Colon (tissue), 2 donors: ENCODE results near the gene ESPL1.
"Not testable (repeated sequence)": the region's sequence is repeated elsewhere in the genome, so short reads cannot be mapped to it uniquely, and the experiment has no call there.

Source experiments
- FAIRE-seq: peaks from 2 replicates; lab custom pipeline; 2012; peaks lifted over from hg19 to GRCh38; lab: Jason Lieb, UNC
- donor health status: control.
- donor health status: control.

Gene ESPL1

DNA sequence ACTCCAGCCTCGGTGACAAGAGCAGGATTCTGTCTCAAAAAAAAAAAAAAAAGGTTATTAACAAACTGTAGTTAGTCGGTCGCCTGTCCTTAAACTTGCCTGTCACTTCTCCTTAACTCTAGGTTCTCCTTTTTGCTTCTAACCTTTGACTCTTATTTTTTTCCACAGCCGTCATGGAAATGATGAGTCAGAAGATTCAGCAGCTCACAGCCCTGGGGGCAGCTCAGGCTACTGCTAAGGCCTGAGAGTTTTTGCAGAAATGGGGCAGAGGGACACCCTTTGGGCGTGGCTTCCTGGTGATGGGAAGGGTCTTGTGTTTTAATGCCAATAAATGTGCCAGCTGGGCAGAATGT, 31.0 kb downstream of the ESPL1 start:
- FAIRE-seq, result no peak

- no peak for FAIRE-seq
Measured at GRCh38 chr12:53299454-53300180, 31.5 kb downstream of the ESPL1 start, which contains the start of gene MYG1. Gene MYG1, plus strand, starts transcription at chr12:53299695. Its CDS starts 43 bp downstream, at chr12:53299738.

- FAIRE-seq, result no peak
Measured at GRCh38 chr12:53300187-53300586, 32.1 kb downstream of the ESPL1 start.

GRCh38 chr12:53302903-53303302, 34.8 kb downstream of the ESPL1 start:
- FAIRE-seq, result no peak

GRCh38 chr12:53306826-53307225, 38.7 kb downstream of the ESPL1 start:
- no peak for FAIRE-seq

- FAIRE-seq, result no peak
Measured at GRCh38 chr12:53308276-53308675, 40.2 kb downstream of the ESPL1 start.

DNA sequence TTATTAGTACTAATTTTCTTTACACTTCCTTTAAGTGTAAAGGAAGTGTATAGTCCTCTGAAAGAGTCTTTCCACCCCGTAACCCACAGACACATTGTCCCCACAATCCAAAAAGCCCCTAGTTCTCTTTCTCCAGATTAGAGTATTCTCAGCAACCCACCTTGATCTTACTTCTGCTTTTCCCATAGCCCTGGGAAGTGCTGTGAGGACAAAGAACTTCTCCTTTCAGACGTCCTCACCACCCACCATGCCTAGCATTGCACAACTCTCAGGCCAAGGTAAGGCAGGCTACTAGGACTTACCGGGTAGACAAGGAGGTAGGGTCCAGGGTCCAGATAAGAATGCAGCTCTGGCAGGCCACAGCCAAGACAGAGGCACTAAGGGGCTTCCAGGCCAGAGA, 45.9 kb downstream of the ESPL1 start:
- FAIRE-seq, result no peak

- no peak for FAIRE-seq
Measured at GRCh38 chr12:53320352-53321195, 52.5 kb downstream of the ESPL1 start.

GRCh38 chr12:53324113-53324778, 56.1 kb downstream of the ESPL1 start:
- no peak for FAIRE-seq

- FAIRE-seq, result no peak
Measured at GRCh38 chr12:53324779-53325510, 56.8 kb downstream of the ESPL1 start.

GRCh38 chr12:53325511-53326061, 57.5 kb downstream of the ESPL1 start:
- FAIRE-seq, result no peak

DNA sequence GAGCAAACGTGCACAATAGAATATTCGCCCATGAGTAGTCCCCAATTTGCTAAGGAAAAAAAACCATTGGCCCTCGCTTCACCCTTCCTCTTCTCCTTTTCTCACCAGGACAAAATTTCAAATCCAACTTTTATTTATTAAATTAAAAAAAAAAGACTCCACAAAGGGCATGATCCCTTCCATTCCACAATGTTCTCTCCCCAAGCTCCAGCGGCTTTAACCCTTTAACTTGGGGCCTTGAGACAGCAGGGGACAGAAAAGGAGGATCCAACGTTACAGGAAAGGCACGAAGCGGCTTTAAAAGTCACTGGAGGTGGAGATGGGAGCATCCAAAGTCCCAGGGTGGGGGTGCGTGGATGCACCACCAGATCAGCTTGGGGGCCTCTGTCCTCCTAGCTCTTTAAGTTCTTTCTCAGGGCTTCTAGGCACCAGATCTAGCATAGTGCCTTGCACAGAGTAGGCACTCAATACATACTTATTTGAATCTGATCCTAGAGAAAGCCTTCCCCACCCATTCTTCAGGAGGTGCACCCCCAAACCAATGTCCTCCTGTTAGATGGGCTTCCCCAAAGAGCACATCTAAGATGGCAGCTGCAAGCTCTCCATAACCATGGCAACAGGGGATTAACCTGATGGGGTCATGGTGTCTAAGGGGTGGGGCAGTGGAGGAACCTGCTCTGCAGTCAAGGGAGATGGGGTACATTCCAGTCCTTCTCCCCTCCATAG, 58.5 kb downstream of the ESPL1 start:
- no peak for FAIRE-seq

- no peak for FAIRE-seq
Measured at GRCh38 chr12:53327435-53328042, 59.4 kb downstream of the ESPL1 start.

GRCh38 chr12:53328043-53328435, 59.9 kb downstream of the ESPL1 start:
- no peak for FAIRE-seq

- no peak for FAIRE-seq
Measured at GRCh38 chr12:53330671-53331070, 62.6 kb downstream of the ESPL1 start.

- not testable (repeated sequence) for FAIRE-seq
Measured at GRCh38 chr12:53332339-53332738, 64.2 kb downstream of the ESPL1 start.

DNA sequence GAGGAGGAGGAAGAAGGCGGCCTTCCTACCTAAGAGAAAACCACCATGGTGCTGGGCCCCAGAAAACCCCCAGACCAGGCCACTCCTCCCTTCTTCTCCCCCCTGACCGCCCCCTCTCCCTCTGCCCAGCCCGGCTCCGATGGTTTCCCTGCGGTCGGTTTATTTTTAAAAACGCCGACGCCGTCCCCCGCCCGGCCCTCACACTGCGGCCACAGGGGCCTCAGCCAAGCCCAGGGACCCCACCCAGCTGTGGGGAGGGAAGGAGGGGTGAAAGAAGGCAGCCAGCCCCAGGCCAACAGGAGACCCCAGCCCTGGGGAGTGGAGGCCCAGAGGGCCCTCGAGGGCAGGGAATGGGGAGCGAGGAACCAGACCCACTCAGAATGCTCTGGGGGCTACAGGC, 64.6 kb downstream of the ESPL1 start:
- FAIRE-seq, result no peak

DNA sequence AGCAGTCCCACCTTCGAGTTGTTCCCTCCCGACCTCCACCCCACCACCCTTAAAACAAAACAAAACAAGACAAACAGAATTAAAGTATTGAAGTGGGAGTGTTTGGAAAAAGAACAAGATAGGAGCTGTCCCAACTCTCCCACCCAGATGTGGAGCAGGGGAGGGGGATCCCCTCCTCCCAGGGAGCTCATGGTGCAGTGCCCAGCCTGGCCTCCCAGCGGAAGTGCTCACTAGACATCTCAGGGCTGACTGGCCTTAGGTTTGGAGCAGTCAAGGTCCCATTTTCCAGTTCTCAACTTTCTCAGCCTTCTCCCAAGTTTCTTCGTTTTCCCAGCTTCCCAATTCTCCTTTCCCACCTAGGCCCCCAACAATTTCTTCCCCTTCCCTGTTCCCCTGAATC, 65.2 kb downstream of the ESPL1 start:
- FAIRE-seq, result no peak

DNA sequence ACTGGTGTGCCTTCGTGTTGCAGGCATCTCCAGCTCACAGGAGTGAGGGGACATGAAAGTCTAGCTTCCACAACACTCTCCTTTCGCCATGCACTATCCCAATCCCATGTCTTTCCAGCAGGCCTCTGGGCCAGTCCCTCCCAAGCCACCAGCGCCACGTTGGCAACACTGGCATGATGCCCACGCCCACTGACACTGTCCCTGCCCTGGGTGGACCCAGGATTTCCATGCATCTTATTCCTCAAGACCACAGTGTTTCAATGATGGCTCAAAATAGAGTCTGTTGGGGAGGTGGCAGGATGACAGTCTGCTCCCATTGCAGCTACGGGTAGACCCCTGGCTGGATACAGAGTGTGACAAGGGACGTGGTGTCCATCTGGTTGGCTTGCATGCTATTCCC, 65.7 kb downstream of the ESPL1 start:
- FAIRE-seq, result no peak

DNA sequence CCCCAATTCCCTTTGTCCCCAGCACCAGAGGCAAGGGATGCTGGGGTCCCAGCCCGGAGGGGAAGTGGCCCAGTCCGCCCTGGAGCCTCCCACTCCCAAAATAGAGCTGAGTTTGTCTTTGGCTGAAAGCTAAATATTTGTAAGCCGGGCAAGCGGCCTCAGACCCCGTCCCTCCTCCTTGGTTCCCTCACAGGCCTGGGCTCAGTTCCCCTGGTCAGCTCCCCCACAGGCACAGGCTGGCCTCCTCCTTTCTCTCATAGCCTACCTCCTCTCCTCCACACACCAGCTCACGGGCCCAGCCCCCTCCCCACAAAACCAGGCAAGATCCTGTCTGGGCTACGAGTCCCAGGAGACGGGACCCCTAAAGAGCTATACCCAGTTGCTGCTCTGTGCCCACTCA, 66.7 kb downstream of the ESPL1 start:
- no peak for FAIRE-seq

DNA sequence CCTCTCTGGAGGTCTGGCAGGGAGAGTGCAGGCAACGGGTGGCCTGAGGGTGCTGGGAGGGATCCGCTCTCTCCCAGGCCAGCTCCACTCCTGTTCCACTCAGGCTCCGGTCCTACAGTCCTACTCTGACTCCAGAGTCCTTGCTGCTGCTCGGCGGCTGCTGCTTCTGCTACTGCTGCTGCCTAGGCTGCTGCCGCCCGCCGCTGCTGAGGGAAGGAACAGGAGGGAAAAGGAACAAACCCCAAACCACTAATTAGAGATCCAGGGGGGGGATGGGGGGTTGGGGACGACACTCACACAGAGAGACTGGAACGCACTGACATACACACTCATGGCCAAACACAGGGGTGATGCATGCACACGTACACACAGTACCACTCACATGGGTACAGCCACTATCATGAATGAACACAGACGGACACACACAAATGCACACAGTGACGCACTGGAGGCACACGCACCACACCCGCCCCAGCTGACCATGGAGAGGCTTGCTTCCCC, 68.1 kb downstream of the ESPL1 start, which contains the start of gene SP7:
TSS of gene SP7 (minus strand) at position 174 of the 501 bp plus-strand sequence. CDS start 708 bp downstream, outside the sequence.
- no peak for FAIRE-seq
